Hepatocyte (in vitro differentiated cells): ENCODE measurements around the gene DGCR6L. TPM values are rescaled to one million over a fixed set of nuclear protein-coding genes. Genes with fewer than 3 reads are reported as not detected.
"Not testable (repeated sequence)": the region's sequence is repeated elsewhere in the genome, so short reads cannot be mapped to it uniquely, and the experiment has no call there.

Experiments
- DNase-seq: peaks from one replicate; pipeline ENCODE4 v3.0.0-alpha.2; 2016; ENCODE audit warnings: low spot score
- H2AFZ ChIP-seq: fragments of 200-600 bp; sonication (generic); 2 replicates; pipeline ENCODE4 v1.6.0; 2016; ENCODE audit warnings: antibody characterized with exemption, mild to moderate bottlenecking
- H3K27ac ChIP-seq: fragments of 200-600 bp; sonication (generic); 2 replicates; pipeline ENCODE4 v1.5.1; 2016; ENCODE audit warnings: mild to moderate bottlenecking
- H3K27me3 ChIP-seq: fragments of 200-600 bp; sonication (generic); 2 replicates; pipeline ENCODE4 v1.6.1; 2016
- H3K36me3 ChIP-seq: fragments of 200-600 bp; sonication (generic); replicated peaks from 2 replicates; pipeline ENCODE4 v1.5.1; 2016; ENCODE audit warnings: low read depth; ENCODE audit not compliant: insufficient read depth
- H3K4me1 ChIP-seq: fragments of 200-600 bp; sonication (generic); 2 replicates; pipeline ENCODE4 v1.5.1; 2016; ENCODE audit warnings: mild to moderate bottlenecking, moderate library complexity; ENCODE audit not compliant: insufficient read depth
- H3K4me2 ChIP-seq: fragments of 200-600 bp; sonication (generic); 2 replicates; pipeline ENCODE4 v1.6.0; 2016
- H3K4me3 ChIP-seq: fragments of 200-600 bp; sonication (generic); 2 replicates; pipeline ENCODE4 v1.5.1; 2016; ENCODE audit warnings: mild to moderate bottlenecking
- H3K79me2 ChIP-seq: fragments of 200-600 bp; sonication (generic); 2 replicates; pipeline ENCODE4 v1.6.0; 2017; ENCODE audit warnings: mild to moderate bottlenecking
- H3K9me2 ChIP-seq: fragments of 200-600 bp; sonication (generic); replicated peaks from 2 replicates; pipeline ENCODE4 v1.6.0; 2017; ENCODE audit warnings: mild to moderate bottlenecking; ENCODE audit not compliant: insufficient read depth
- H3K9me3 ChIP-seq: fragments of 200-600 bp; sonication (generic); 2 replicates; pipeline ENCODE4 v1.5.1; 2016; ENCODE audit warnings: low read depth, mild to moderate bottlenecking
- H4K20me1 ChIP-seq: fragments of 200-600 bp; sonication (generic); 2 replicates; pipeline ENCODE4 v1.6.0; 2016; ENCODE audit warnings: mild to moderate bottlenecking; ENCODE audit not compliant: insufficient read depth, poor library complexity, severe bottlenecking
- CTCF ChIP-seq: fragments of 200-600 bp; sonication (generic); IDR thresholded peaks from 2 replicates; pipeline ENCODE4 v1.5.1; 2016; ENCODE audit warnings: antibody characterized with exemption, mild to moderate bottlenecking; ENCODE audit not compliant: poor library complexity
- EZH2 ChIP-seq: fragments of 200-600 bp; sonication (generic); IDR thresholded peaks from 2 replicates; pipeline ENCODE4 v1.6.1; 2016; ENCODE audit warnings: antibody characterized with exemption, mild to moderate bottlenecking, borderline replicate concordance
- EZH2phosphoT487 ChIP-seq: fragments of 200-600 bp; sonication (generic); IDR thresholded peaks from one replicate; pipeline ENCODE4 v1.6.1; 2018; ENCODE audit warnings: antibody characterized with exemption, mild to moderate bottlenecking, low read depth, moderate library complexity; ENCODE audit not compliant: unreplicated experiment, severe bottlenecking
- WGBS: methylation state at CpG from one replicate; pipeline ENCODE4 v1.1.6; 2016; ENCODE audit warnings: low lambda C conversion rate; ENCODE audit errors: missing lambda C conversion rate; 5-methylcytosine and 5-hydroxymethylcytosine counted together
- polyA plus RNA-seq: library from polyadenylated mRNA; unstranded; fragments of >200 nt; fragmentation: Nextera tagmentation; extraction: Ambion mirVana; gene quantifications from 2 replicates; pipeline ENCODE4 v1.2.1, GENCODE V29; 2016
- total RNA-seq: library from RNA; depleted of rRNA; stranded (reverse); fragments of >200 nt; gene quantifications from 2 replicates; pipeline ENCODE4 v1.2.3, GENCODE V29; 2014

Gene DGCR6L
- total and polyA plus RNA-seq, 2 experiments from 2014 or later: 49.8 to 93.4 TPM

GRCh38 chr22:20269201-20269600 is 50.7 kb downstream of the DGCR6L start:
- H3K4me3 ChIP-seq, H3K9me2 ChIP-seq, DNase-seq, H3K27me3 ChIP-seq, H4K20me1 ChIP-seq, H3K9me3 ChIP-seq, H3K36me3 ChIP-seq, H3K79me2 ChIP-seq, H3K4me2 ChIP-seq, H3K27ac ChIP-seq, H2AFZ ChIP-seq, H3K4me1 ChIP-seq: not testable (repeated sequence)
- 79% methylated on average over 4 of the region's 4 CpGs for WGBS

- Histone ChIP-seq H3K36me3 (no peaks in the 10 kb centered on the region), H3K9me2 (no peaks in the 10 kb centered on the region), H4K20me1 (no peaks in the 10 kb centered on the region), H2AFZ (peak within 1 kb of the TSS; percentile 66), H3K4me1 (peaks cover 2% of the 10 kb centered on the region), H3K27ac (peak within 1 kb of the TSS; percentile 78), H3K9me3 (no peaks in the 10 kb centered on the region), H3K4me2 (peak within 1 kb of the TSS; percentile 85), H3K4me3 (peak within 1 kb of the TSS; percentile 42), H3K79me2 (no peaks in the 10 kb centered on the region), H3K27me3 (no peaks in the 10 kb centered on the region)
- TF ChIP-seq CTCF (peak; percentile 65), EZH2 (no peak)
- WGBS: 57% methylated on average over 17 of the region's 58 CpGs
- DNase-seq: peak; percentile 91
Measured at GRCh38 chr22:20268279-20269012, 51.4 kb downstream of the DGCR6L start, which contains the start of gene RTN4R. TSS of gene RTN4R (minus strand) at chr22:20268318. CDS start at chr22:20268092, 226 bp downstream.

- Histone ChIP-seq H3K9me2 (no peaks in the 10 kb centered on the region), H3K4me1 (peaks cover 2% of the 10 kb centered on the region), H3K4me2 (peak overlapping the region; percentile 82), H3K27ac (peak overlapping the region; percentile 46), H2AFZ (no peak overlapping the region), H3K27me3 (no peaks in the 10 kb centered on the region), H3K36me3 (no peaks in the 10 kb centered on the region), H4K20me1 (no peaks in the 10 kb centered on the region), H3K9me3 (no peaks in the 10 kb centered on the region), H3K79me2 (no peaks in the 10 kb centered on the region), H3K4me3 (peak overlapping the region; percentile 42)
- no peak for DNase-seq
- TF ChIP-seq CTCF: no peak
- no peak for TF ChIP-seq EZH2
- TF ChIP-seq EZH2phosphoT487: no peak
- 2% methylated on average over 22 of the region's 101 CpGs for WGBS
Measured at GRCh38 chr22:20267441-20268278, 52.2 kb downstream of the DGCR6L start.

GRCh38 chr22:20266667-20267440 is 53.0 kb downstream of the DGCR6L start:
- H3K9me3 ChIP-seq, H3K27me3 ChIP-seq, H3K36me3 ChIP-seq, H2AFZ ChIP-seq, H3K79me2 ChIP-seq, H3K4me1 ChIP-seq, DNase-seq, H4K20me1 ChIP-seq, H3K27ac ChIP-seq, H3K9me2 ChIP-seq: not testable (repeated sequence)
- Histone ChIP-seq H3K4me3 (peak overlapping the region; percentile 42), H3K4me2 (peak overlapping the region; percentile 82)
- WGBS: 83% methylated on average over 27 of the region's 33 CpGs

GRCh38 chr22:20265772-20266666 is 53.8 kb downstream of the DGCR6L start:
- WGBS: 98% methylated on average over 10 of the region's 15 CpGs
- not testable (repeated sequence) for H3K36me3 ChIP-seq, H3K4me2 ChIP-seq

More at GRCh38 chr22:20265772-20266666, 53.8 kb downstream of the DGCR6L start:
- H3K79me2 ChIP-seq, H3K27ac ChIP-seq, H3K9me3 ChIP-seq, H3K4me3 ChIP-seq, H3K9me2 ChIP-seq, H4K20me1 ChIP-seq, H3K27me3 ChIP-seq, DNase-seq, H2AFZ ChIP-seq, H3K4me1 ChIP-seq: not testable (repeated sequence)
